HepG2 (cell line): ENCODE results near the gene LINC00237.

Source experiments
- BCL6 ChIP-seq: IDR thresholded peaks from 2 replicates; pipeline ENCODE4 v1.6.1; 2016; ENCODE audit warnings: missing genetic modification reagents, missing compliant biosample characterization
- MYC ChIP-seq: sonication (generic); formaldehyde crosslinking; IDR thresholded peaks from 2 replicates; pipeline ENCODE4 v1.9.0; 2021; ENCODE audit warnings: missing genetic modification reagents, borderline replicate concordance
- NFE2L1 ChIP-seq: sonication (generic); formaldehyde crosslinking; IDR thresholded peaks from 2 replicates; pipeline ENCODE4 v1.4.0; 2020; ENCODE audit warnings: missing genetic modification reagents, mild to moderate bottlenecking, borderline replicate concordance
- RBAK ChIP-seq: sonication (generic); formaldehyde crosslinking; IDR thresholded peaks from 2 replicates; pipeline ENCODE4 v1.5.1; 2020; ENCODE audit warnings: mild to moderate bottlenecking, missing genetic modification reagents
- SMC3 ChIP-seq: IDR thresholded peaks from 2 replicates; pipeline ENCODE4 v1.6.1; 2011; ENCODE audit warnings: low read length, improper control_type of control experiment
- TBL1XR1 ChIP-seq: fragments of 150-350 bp; IDR thresholded peaks from 2 replicates; pipeline ENCODE4 v1.6.1; 2014; ENCODE audit warnings: borderline replicate concordance, low read length; ENCODE audit not compliant: partially characterized antibody
- U2AF2 ChIP-seq: fragments of 200-400 bp; formaldehyde crosslinking; IDR thresholded peaks from 2 replicates; pipeline ENCODE4 v1.6.1; 2017; ENCODE audit warnings: low read depth, mild to moderate bottlenecking, low read length
- ZBED4 ChIP-seq: sonication (generic); formaldehyde crosslinking; IDR thresholded peaks from 2 replicates; pipeline ENCODE4 v1.4.0; 2020; ENCODE audit warnings: missing genetic modification reagents, borderline replicate concordance
- ZFP91 ChIP-seq: sonication (generic); formaldehyde crosslinking; IDR thresholded peaks from 2 replicates; pipeline ENCODE4 v1.9.0; 2022; ENCODE audit warnings: missing genetic modification reagents, mild to moderate bottlenecking, borderline replicate concordance
- ZNF326 ChIP-seq: sonication (generic); formaldehyde crosslinking; IDR thresholded peaks from 2 replicates; pipeline ENCODE4 v1.4.0; 2020; ENCODE audit warnings: missing genetic modification reagents, borderline replicate concordance
- ZNF850 ChIP-seq: sonication (generic); formaldehyde crosslinking; conservative IDR thresholded peaks from 2 replicates; pipeline ENCODE4 v1.9.0; 2021; ENCODE audit warnings: mild to moderate bottlenecking, missing genetic modification reagents
- TF ChIP-seq, protein P1 (sequence below): sonication (generic); formaldehyde crosslinking; IDR thresholded peaks from 2 replicates; pipeline ENCODE4 v1.5.0; 2020; ENCODE audit warnings: mild to moderate bottlenecking, missing genetic modification reagents, moderate library complexity

GRCh38 chr20:21127201-21127981, 21.2 kb upstream of the LINC00237 start:
- TF ChIP-seq, protein P1, sequence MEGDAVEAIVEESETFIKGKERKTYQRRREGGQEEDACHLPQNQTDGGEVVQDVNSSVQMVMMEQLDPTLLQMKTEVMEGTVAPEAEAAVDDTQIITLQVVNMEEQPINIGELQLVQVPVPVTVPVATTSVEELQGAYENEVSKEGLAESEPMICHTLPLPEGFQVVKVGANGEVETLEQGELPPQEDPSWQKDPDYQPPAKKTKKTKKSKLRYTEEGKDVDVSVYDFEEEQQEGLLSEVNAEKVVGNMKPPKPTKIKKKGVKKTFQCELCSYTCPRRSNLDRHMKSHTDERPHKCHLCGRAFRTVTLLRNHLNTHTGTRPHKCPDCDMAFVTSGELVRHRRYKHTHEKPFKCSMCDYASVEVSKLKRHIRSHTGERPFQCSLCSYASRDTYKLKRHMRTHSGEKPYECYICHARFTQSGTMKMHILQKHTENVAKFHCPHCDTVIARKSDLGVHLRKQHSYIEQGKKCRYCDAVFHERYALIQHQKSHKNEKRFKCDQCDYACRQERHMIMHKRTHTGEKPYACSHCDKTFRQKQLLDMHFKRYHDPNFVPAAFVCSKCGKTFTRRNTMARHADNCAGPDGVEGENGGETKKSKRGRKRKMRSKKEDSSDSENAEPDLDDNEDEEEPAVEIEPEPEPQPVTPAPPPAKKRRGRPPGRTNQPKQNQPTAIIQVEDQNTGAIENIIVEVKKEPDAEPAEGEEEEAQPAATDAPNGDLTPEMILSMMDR (CRISPR knock-in tag): no peak
- TF ChIP-seq SMC3 (no peak), ZNF326 (no peak), U2AF2 (no peak), TBL1XR1 (no peak), MYC (no peak), RBAK (CRISPR knock-in tag) (no peak), NFE2L1 (CRISPR knock-in tag) (no peak), BCL6 (CRISPR knock-in tag) (peak; percentile 47; the same call in 1 of the 2 replicates), ZBED4 (no peak), ZFP91 (CRISPR knock-in tag) (no peak), ZNF850 (CRISPR knock-in tag) (no peak)
